Stimulated activated effector memory CD8-positive, alpha-beta T cell treated with anti-CD3 and anti-CD28 coated beads, Interleukin-12 subunit alpha, Interleukin-12 subunit beta, amount 100 ng/mL, for 72 hours (primary cell): ENCODE measurements around the gene STK35.
A peak's percentile ranks its signal among the peaks of the same experiment; 100 is the strongest.
"Not testable (repeated sequence)": the region's sequence is repeated elsewhere in the genome, so short reads cannot be mapped to it uniquely, and the experiment has no call there.

Experiments used
- ATAC-seq: fragments of 150-1000 bp; cut with Tn5 transposase; 2 replicates; pipeline ENCODE4 v1.10.0; 2021
- DNase-seq, 2 donors: peaks; one replicate each; pipeline ENCODE4 v3.0.0; 2021 to 2022; ENCODE audit warnings: low spot score in 2 of 2
- H3K27ac Mint-ChIP-seq: one replicate; pipeline ENCODE4 v1.8.0; 2022; ENCODE audit warnings: mild to moderate bottlenecking, mixed read lengths
- H3K36me3 Mint-ChIP-seq: one replicate; pipeline ENCODE4 v1.8.0; 2022; ENCODE audit warnings: mild to moderate bottlenecking, mixed read lengths
- H3K4me1 Mint-ChIP-seq: one replicate; pipeline ENCODE4 v1.8.0; 2022; ENCODE audit warnings: mixed read lengths
- H3K4me3 Mint-ChIP-seq: one replicate; pipeline ENCODE4 v1.8.0; 2022; ENCODE audit warnings: mild to moderate bottlenecking, mixed read lengths
- H3K9me3 Mint-ChIP-seq: one replicate; pipeline ENCODE4 v1.8.0; 2022; ENCODE audit warnings: mixed read lengths

The STK35 gene

GRCh38 chr20:2173186-2173585, 71.6 kb downstream of the STK35 start:
- H3K4me3 Mint-ChIP-seq: no peak overlapping the region

GRCh38 chr20:2174067-2174466, 72.4 kb downstream of the STK35 start:
- DNase-seq: no peak
- Mint-ChIP-seq H3K4me1 (peaks cover 6% of the 10 kb centered on the region), H3K9me3 (no peaks in the 10 kb centered on the region), H3K27ac (no peak overlapping the region), H3K4me3 (no peak overlapping the region), H3K36me3 (no peaks in the 10 kb centered on the region)
- no peak for ATAC-seq

More at GRCh38 chr20:2173186-2173585, 71.6 kb downstream of the STK35 start:
- H3K9me3 Mint-ChIP-seq: no peaks in the 10 kb centered on the region
- ATAC-seq: no peak
- H3K27ac Mint-ChIP-seq: no peak overlapping the region
- H3K36me3 Mint-ChIP-seq: no peaks in the 10 kb centered on the region
- DNase-seq: no peak
- peaks cover 6% of the 10 kb centered on the region for H3K4me1 Mint-ChIP-seq

DNA sequence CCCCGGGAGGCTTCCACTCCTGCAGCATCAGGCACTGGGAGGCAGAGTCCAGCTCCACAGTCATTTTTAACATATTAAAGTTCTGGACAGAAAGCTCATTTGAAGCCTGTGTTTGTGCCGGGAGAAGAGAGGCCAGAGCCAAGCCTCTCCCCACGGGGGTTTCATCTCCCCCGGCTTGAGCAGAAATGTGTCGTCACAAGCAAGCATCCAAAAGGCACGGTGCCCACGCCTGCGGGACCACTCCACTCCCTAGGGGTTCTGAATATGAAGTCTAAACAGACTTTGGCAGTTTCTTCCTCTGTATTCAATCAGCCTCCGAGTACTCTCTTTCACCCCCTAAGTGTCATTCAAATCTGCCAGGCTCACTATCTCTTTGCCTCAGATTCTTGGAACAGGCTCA, 75.3 kb downstream of the STK35 start:
- Mint-ChIP-seq H3K4me3 (no peak overlapping the region), H3K9me3 (no peaks in the 10 kb centered on the region), H3K36me3 (no peaks in the 10 kb centered on the region), H3K27ac (no peak overlapping the region), H3K4me1 (peaks cover 6% of the 10 kb centered on the region)
- DNase-seq (no peak), ATAC-seq (no peak)

DNA sequence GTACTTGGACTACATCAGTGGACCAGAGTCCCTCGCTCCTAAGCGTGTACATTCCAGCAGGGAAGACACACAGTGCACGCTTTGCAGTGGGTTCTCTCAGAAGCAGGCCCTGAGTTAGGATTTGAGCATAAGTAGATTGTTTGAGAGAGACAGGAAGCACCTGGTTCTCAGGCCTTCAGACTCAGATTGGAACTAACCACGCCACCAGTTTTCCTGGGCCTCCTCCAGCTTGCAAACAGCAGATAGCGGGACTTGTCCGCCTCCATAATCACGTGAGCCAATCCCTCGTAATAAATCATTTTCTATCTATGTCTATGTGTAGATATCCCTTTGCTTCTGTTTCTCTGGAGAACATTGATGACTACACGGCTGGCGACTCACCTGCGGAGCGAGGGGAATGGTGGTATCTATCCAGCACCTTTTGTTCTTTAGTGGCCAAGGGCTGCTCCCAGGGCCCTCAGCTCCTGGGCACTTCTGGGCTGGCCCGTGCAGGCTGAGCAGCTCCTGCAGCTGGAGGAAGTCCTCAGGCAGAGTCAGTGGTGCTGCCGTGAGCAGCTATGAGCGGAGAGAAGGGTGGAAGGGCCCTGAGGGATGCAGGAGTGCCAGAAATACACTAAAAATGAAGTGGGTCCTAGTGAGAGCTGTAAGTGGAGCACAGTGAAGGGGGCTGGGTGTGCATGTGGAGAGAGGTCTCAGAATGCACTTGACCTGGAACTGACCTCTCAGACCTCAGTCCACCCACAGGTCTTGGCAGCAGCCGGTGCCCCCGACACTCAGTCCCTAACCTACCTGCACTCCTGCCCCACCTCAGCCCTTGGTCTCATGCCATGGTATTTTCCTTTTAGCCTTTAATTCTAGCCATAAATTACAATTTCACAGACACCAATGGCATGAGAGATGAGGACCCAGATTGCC, 76.9 kb downstream of the STK35 start:
- H3K4me3 Mint-ChIP-seq: no peak overlapping the region
- H3K9me3 Mint-ChIP-seq: no peaks in the 10 kb centered on the region
- no peaks in the 10 kb centered on the region for H3K36me3 Mint-ChIP-seq
- H3K27ac Mint-ChIP-seq: peak overlapping the region; percentile 4
- DNase-seq (no peak), ATAC-seq (no peak)
- no peaks in the 10 kb centered on the region for H3K4me1 Mint-ChIP-seq

GRCh38 chr20:2179233-2179580, 77.6 kb downstream of the STK35 start:
- no peak overlapping the region for H3K4me3 Mint-ChIP-seq
- ATAC-seq (no peak), DNase-seq (no peak)
- H3K4me1 Mint-ChIP-seq: no peaks in the 10 kb centered on the region
- no peak overlapping the region for H3K27ac Mint-ChIP-seq
- no peaks in the 10 kb centered on the region for H3K9me3 Mint-ChIP-seq
- H3K36me3 Mint-ChIP-seq: no peaks in the 10 kb centered on the region

- H3K4me3 Mint-ChIP-seq: no peak overlapping the region
- DNase-seq (no peak), ATAC-seq (no peak)
- H3K9me3 Mint-ChIP-seq: no peaks in the 10 kb centered on the region
- no peak overlapping the region for H3K27ac Mint-ChIP-seq
- H3K36me3 Mint-ChIP-seq: no peaks in the 10 kb centered on the region
- no peaks in the 10 kb centered on the region for H3K4me1 Mint-ChIP-seq
Observed at GRCh38 chr20:2179949-2180348, 78.3 kb downstream of the STK35 start.

DNA sequence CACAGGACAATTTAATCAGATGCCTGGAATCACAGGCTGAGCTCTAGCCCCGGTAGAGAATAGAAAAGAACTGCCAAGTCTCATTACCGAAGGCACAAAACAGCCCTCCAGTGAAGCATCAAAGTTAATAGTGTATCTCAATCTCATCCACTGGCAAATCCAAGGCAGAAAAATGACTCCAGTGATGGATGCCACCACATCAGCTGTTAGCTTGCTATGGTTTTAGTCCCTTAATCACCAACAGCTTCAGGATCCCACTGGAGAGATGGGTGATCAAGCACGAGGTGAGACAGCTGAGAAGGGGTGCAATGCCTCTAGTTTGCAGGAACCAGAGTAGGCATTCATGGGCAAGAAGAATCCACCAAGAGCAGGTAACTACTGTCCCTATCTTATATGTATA, 81.8 kb downstream of the STK35 start:
- DNase-seq (no peak), ATAC-seq (no peak)
- Mint-ChIP-seq H3K4me1 (no peaks in the 10 kb centered on the region), H3K9me3 (peaks cover 3% of the 10 kb centered on the region), H3K4me3 (no peak overlapping the region), H3K36me3 (no peaks in the 10 kb centered on the region), H3K27ac (no peak overlapping the region)

- H3K27ac Mint-ChIP-seq, H3K9me3 Mint-ChIP-seq, H3K4me1 Mint-ChIP-seq, ATAC-seq, DNase-seq, H3K4me3 Mint-ChIP-seq, H3K36me3 Mint-ChIP-seq: not testable (repeated sequence)
Observed at GRCh38 chr20:2184933-2185332, 83.3 kb downstream of the STK35 start.

GRCh38 chr20:2195614-2196013, 94.0 kb downstream of the STK35 start:
- peak; percentile 26 for ATAC-seq
- Mint-ChIP-seq H3K4me1 (no peaks in the 10 kb centered on the region), H3K4me3 (no peak overlapping the region), H3K36me3 (no peaks in the 10 kb centered on the region), H3K9me3 (no peaks in the 10 kb centered on the region), H3K27ac (no peak overlapping the region)
- DNase-seq: no peak

- no peaks in the 10 kb centered on the region for H3K9me3 Mint-ChIP-seq
- no peak for DNase-seq
- H3K27ac Mint-ChIP-seq: no peak overlapping the region
- H3K4me1 Mint-ChIP-seq: no peaks in the 10 kb centered on the region
- no peak overlapping the region for H3K4me3 Mint-ChIP-seq
- ATAC-seq: no peak
- no peaks in the 10 kb centered on the region for H3K36me3 Mint-ChIP-seq
Observed at GRCh38 chr20:2197166-2197565, 95.5 kb downstream of the STK35 start.
